H9 (cell line): ENCODE data around the gene LIX1L. TPM values are rescaled to one million over a fixed set of nuclear protein-coding genes. Genes with fewer than 3 reads are reported as not detected.

Source experiments
- DNase-seq: peaks from one replicate; pipeline ENCODE4 v3.0.0-alpha.2; 2017
- H2AFZ ChIP-seq: one replicate; pipeline ENCODE4 v1.6.1; 2013; ENCODE audit warnings: mild to moderate bottlenecking, low read length, control low read depth, moderate library complexity
- H2AK5ac ChIP-seq: 2 replicates; pipeline ENCODE4 v1.6.1; 2013; ENCODE audit warnings: low read length, control low read depth, mixed read lengths; ENCODE audit not compliant: insufficient read length
- H2BK120ac ChIP-seq: one replicate; pipeline ENCODE4 v1.6.1; 2013; ENCODE audit warnings: low read depth, mild to moderate bottlenecking, low read length, control low read depth, inconsistent platforms; ENCODE audit not compliant: poor library complexity, severe bottlenecking
- H2BK12ac ChIP-seq: 2 replicates; pipeline ENCODE4 v1.6.1; 2013; ENCODE audit warnings: low read length, control low read depth, mixed read lengths, low read depth; ENCODE audit not compliant: insufficient read length
- H2BK15ac ChIP-seq: 2 replicates; pipeline ENCODE4 v1.6.1; 2013; ENCODE audit warnings: low read depth, low read length, control low read depth
- H2BK20ac ChIP-seq: one replicate; pipeline ENCODE4 v1.6.1; 2013; ENCODE audit warnings: low read depth, mild to moderate bottlenecking, low read length, control low read depth, inconsistent platforms; ENCODE audit not compliant: poor library complexity, severe bottlenecking
- H2BK5ac ChIP-seq: 2 replicates; pipeline ENCODE4 v1.6.1; 2013; ENCODE audit warnings: low read length, control low read depth, mixed read lengths; ENCODE audit not compliant: insufficient read length
- H3K14ac ChIP-seq: 2 replicates; pipeline ENCODE4 v1.6.1; 2013; ENCODE audit warnings: low read length, control low read depth; ENCODE audit not compliant: insufficient read depth
- H3K18ac ChIP-seq: 2 replicates; pipeline ENCODE4 v1.6.1; 2013; ENCODE audit warnings: low read depth, mild to moderate bottlenecking, mixed read lengths, low read length, control low read depth; ENCODE audit not compliant: insufficient read length
- H3K23ac ChIP-seq: 2 replicates; pipeline ENCODE4 v1.6.1; 2013; ENCODE audit warnings: low read length, control low read depth, mixed read lengths, low read depth; ENCODE audit not compliant: insufficient read length
- H3K23me2 ChIP-seq: 2 replicates; pipeline ENCODE4 v1.6.1; 2013; ENCODE audit warnings: low read depth, mild to moderate bottlenecking, mixed read lengths, low read length, control low read depth; ENCODE audit not compliant: insufficient read length, poor library complexity, severe bottlenecking
- H3K27ac ChIP-seq: 2 replicates; pipeline ENCODE4 v1.5.1; 2013; ENCODE audit warnings: low read length, control low read depth, mixed read lengths, low read depth; ENCODE audit not compliant: insufficient read length
- H3K27me3 ChIP-seq: 2 replicates; pipeline ENCODE4 v1.6.1; 2013; ENCODE audit warnings: low read length, control low read depth, inconsistent platforms; ENCODE audit not compliant: insufficient read depth
- H3K4ac ChIP-seq: 2 replicates; pipeline ENCODE4 v1.6.1; 2013; ENCODE audit warnings: low read depth, mild to moderate bottlenecking, control low read depth, inconsistent platforms, low read length, moderate library complexity
- H3K4me1 ChIP-seq: 2 replicates; pipeline ENCODE4 v1.6.1; 2013; ENCODE audit warnings: low read length, control low read depth, inconsistent platforms; ENCODE audit not compliant: insufficient read depth
- H3K4me2 ChIP-seq: 2 replicates; pipeline ENCODE4 v1.6.1; 2013; ENCODE audit warnings: low read length, control low read depth, mixed read lengths; ENCODE audit not compliant: insufficient read length, insufficient read depth
- H3K56ac ChIP-seq: 2 replicates; pipeline ENCODE4 v1.6.1; 2013; ENCODE audit warnings: low read depth, mild to moderate bottlenecking, mixed read lengths, low read length, control low read depth; ENCODE audit not compliant: insufficient read length
- H3K79me1 ChIP-seq: 2 replicates; pipeline ENCODE4 v1.6.1; 2013; ENCODE audit warnings: low read depth, mild to moderate bottlenecking, moderate library complexity, low read length, control low read depth, inconsistent platforms; ENCODE audit not compliant: insufficient read depth, poor library complexity, severe bottlenecking
- H3K79me2 ChIP-seq: 2 replicates; pipeline ENCODE4 v1.6.1; 2013; ENCODE audit warnings: low read length, control low read depth, inconsistent platforms; ENCODE audit not compliant: insufficient read depth
- H3K9ac ChIP-seq: 2 replicates; pipeline ENCODE4 v1.6.1; 2013; ENCODE audit warnings: low read length, control low read depth, mixed read lengths; ENCODE audit not compliant: insufficient read length; ENCODE audit errors: extremely low read depth
- H3K9me3 ChIP-seq: one replicate; pipeline ENCODE4 v1.6.1; 2013; ENCODE audit warnings: low read depth, low read length, inconsistent platforms; ENCODE audit not compliant: control insufficient read depth
- H3T11ph ChIP-seq: one replicate; pipeline ENCODE4 v1.6.1; 2013; ENCODE audit warnings: mild to moderate bottlenecking, low read length, control low read depth, inconsistent platforms
- H4K20me1 ChIP-seq: one replicate; pipeline ENCODE4 v1.6.1; 2013; ENCODE audit not compliant: control insufficient read depth, insufficient read length, insufficient read depth
- H4K5ac ChIP-seq: 2 replicates; pipeline ENCODE4 v1.6.1; 2013; ENCODE audit warnings: low read depth, mild to moderate bottlenecking, mixed read lengths, low read length, control low read depth; ENCODE audit not compliant: insufficient read length
- H4K8ac ChIP-seq: replicated peaks from 2 replicates; pipeline ENCODE4 v1.6.1; 2013; ENCODE audit warnings: low read length, control low read depth, mixed read lengths, low read depth; ENCODE audit not compliant: insufficient read length
- H4K91ac ChIP-seq: 2 replicates; pipeline ENCODE4 v1.6.1; 2013; ENCODE audit warnings: low read depth, mild to moderate bottlenecking, moderate library complexity, mixed read lengths, low read length, control low read depth; ENCODE audit not compliant: insufficient read length
- H3K27ac Mint-ChIP-seq, 3 experiments: 2 replicates in 2 of 3; 3 replicates in 1 of 3; pipeline ENCODE4 v1.8.0; 2020 to 2021; ENCODE audit warnings: mixed read lengths in 3 of 3, mild to moderate bottlenecking in 1 of 3, moderate library complexity in 1 of 3
- H3K27me3 Mint-ChIP-seq: 2 replicates; pipeline ENCODE4 v1.8.0; 2021; ENCODE audit warnings: low read depth, mild to moderate bottlenecking, moderate library complexity, mixed read lengths
- H3K36me3 Mint-ChIP-seq, 3 experiments: 2 replicates in 2 of 3; 3 replicates in 1 of 3; pipeline ENCODE4 v1.8.0; 2020 to 2021; ENCODE audit warnings: low read depth in 3 of 3, mixed read lengths in 3 of 3; ENCODE audit not compliant: insufficient read depth in 1 of 3
- H3K4me1 Mint-ChIP-seq, 2 experiments: 2 replicates each; pipeline ENCODE4 v1.8.0; 2020; ENCODE audit warnings: mixed read lengths in 2 of 2
- H3K4me3 Mint-ChIP-seq, 2 experiments: 2 replicates in 1 of 2; 3 replicates in 1 of 2; pipeline ENCODE4 v1.8.0; 2020 to 2021; ENCODE audit warnings: mild to moderate bottlenecking in 2 of 2, mixed read lengths in 2 of 2, moderate library complexity in 1 of 2
- H3K9me3 Mint-ChIP-seq, 2 experiments: 2 replicates in 1 of 2; 3 replicates in 1 of 2; pipeline ENCODE4 v1.8.0; 2020; ENCODE audit warnings: mild to moderate bottlenecking in 2 of 2, mixed read lengths in 2 of 2, moderate library complexity in 1 of 2
- WGBS: extraction: QIAGEN DNeasy Blood & Tissue Kit; methylation state at CpG from one replicate; pipeline ENCODE4 v1.1.7; 2013; ENCODE audit warnings: missing lambda C conversion rate, low lambda C conversion rate, mixed read lengths; ENCODE audit not compliant: insufficient read length; ENCODE audit errors: extremely low coverage; 5-methylcytosine and 5-hydroxymethylcytosine counted together
- total RNA-seq: library from RNA; stranded (reverse); gene quantifications from 2 replicates; pipeline ENCODE4 v1.2.1, GENCODE V29; 2021
- TF ChIP-seq, protein P1 (sequence below): fragments of 200-600 bp; sonication (generic); conservative IDR thresholded peaks from 3 replicates; pipeline ENCODE4 v1.8.0; 2021; ENCODE audit warnings: antibody characterized with exemption, mild to moderate bottlenecking

Gene LIX1L
- total RNA-seq, 1 experiment from 2014 or later = 5.9 TPM

DNA sequence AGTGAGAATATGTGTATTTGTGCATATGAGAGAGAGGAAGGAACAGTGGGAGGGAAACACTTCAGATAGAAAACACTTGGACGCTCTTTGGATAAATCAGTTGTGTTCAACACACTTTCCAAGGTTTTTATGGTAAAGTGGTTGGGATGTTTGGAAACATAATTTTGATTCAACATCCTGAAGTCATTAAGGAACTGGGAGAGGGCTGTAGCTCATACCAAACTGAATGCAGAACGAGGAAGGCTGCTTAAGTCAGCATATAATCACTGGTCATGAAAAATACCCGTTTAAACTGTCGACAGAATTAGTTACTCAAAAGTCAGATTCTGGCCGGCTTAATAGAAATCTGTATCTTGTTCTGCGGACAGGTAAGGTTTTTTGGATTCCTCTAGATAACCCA is 14.9 kb downstream of the LIX1L start:
- H3K9me3 ChIP-seq = no peaks in the 10 kb centered on the region
- WGBS = no CpG with 5 or more reads among the region's 6 CpGs
- H4K91ac ChIP-seq = no peak overlapping the region
- no peaks in the 10 kb centered on the region for H3K36me3 Mint-ChIP-seq
- peaks cover 6% of the 10 kb centered on the region; the same call in 1 of the 2 replicates for H3K4me1 ChIP-seq
- H2BK15ac ChIP-seq = no peak overlapping the region
- no peak for DNase-seq
- H3K4me2 ChIP-seq = no peak overlapping the region
- no peak overlapping the region for H3K4ac ChIP-seq
- no peak overlapping the region for H2AFZ ChIP-seq
- TF ChIP-seq, protein P1, sequence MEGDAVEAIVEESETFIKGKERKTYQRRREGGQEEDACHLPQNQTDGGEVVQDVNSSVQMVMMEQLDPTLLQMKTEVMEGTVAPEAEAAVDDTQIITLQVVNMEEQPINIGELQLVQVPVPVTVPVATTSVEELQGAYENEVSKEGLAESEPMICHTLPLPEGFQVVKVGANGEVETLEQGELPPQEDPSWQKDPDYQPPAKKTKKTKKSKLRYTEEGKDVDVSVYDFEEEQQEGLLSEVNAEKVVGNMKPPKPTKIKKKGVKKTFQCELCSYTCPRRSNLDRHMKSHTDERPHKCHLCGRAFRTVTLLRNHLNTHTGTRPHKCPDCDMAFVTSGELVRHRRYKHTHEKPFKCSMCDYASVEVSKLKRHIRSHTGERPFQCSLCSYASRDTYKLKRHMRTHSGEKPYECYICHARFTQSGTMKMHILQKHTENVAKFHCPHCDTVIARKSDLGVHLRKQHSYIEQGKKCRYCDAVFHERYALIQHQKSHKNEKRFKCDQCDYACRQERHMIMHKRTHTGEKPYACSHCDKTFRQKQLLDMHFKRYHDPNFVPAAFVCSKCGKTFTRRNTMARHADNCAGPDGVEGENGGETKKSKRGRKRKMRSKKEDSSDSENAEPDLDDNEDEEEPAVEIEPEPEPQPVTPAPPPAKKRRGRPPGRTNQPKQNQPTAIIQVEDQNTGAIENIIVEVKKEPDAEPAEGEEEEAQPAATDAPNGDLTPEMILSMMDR = no peak
- H3K27me3 ChIP-seq = no peaks in the 10 kb centered on the region
- H4K20me1 ChIP-seq = no peaks in the 10 kb centered on the region
- H3K14ac ChIP-seq = no peak overlapping the region
- no peaks in the 10 kb centered on the region for H3K9me3 Mint-ChIP-seq
- no peaks in the 10 kb centered on the region for H3K23me2 ChIP-seq
- H2BK12ac ChIP-seq = no peak overlapping the region
- no peak overlapping the region for H2BK5ac ChIP-seq
- no peak overlapping the region for H3K4me3 Mint-ChIP-seq
- H2AK5ac ChIP-seq = no peak overlapping the region
- no peaks in the 10 kb centered on the region for H3K79me2 ChIP-seq
- no peak overlapping the region for H2BK120ac ChIP-seq
- peaks cover 11 to 14% of the 10 kb centered on the region in 2 experiments for H3K4me1 Mint-ChIP-seq
- no peak overlapping the region for H3K18ac ChIP-seq
- H3T11ph ChIP-seq = no peak overlapping the region
- no peaks in the 10 kb centered on the region for H3K27me3 Mint-ChIP-seq
- H3K23ac ChIP-seq = no peak overlapping the region
- H3K79me1 ChIP-seq = no peaks in the 10 kb centered on the region
- no peak overlapping the region for H3K9ac ChIP-seq
- no peak overlapping the region for H3K27ac ChIP-seq
- no peak overlapping the region for H3K56ac ChIP-seq
- no peak overlapping the region for H2BK20ac ChIP-seq
- no peak overlapping the region; a peak in 1 of 7 replicates for H3K27ac Mint-ChIP-seq
- no peak overlapping the region for H4K5ac ChIP-seq
- no peak overlapping the region for H4K8ac ChIP-seq
